Stimulated activated CD4-positive, alpha-beta T cell treated with anti-CD3 and anti-CD28 coated beads, Interleukin-1b, Interleukin-23, amount 100 ng/mL, for 1 hour (primary cell): ENCODE data around the gene ELK1.
"Not testable (repeated sequence)": the region's sequence is repeated elsewhere in the genome, so short reads cannot be mapped to it uniquely, and the experiment has no call there.

Source experiments
- DNase-seq, 2 donors: peaks; one replicate each; pipeline ENCODE4 v3.0.0-alpha.2; 2020; ENCODE audit warnings: low read depth in 2 of 2

ELK1 gene

GRCh38 chrX:47611926-47612325, 38.4 kb downstream of the ELK1 start:
- DNase-seq: no peak

GRCh38 chrX:47611489-47611888, 38.9 kb downstream of the ELK1 start:
- no peak for DNase-seq

- no peak for DNase-seq
Observed at GRCh38 chrX:47610511-47610910, 39.9 kb downstream of the ELK1 start.

- no peak for DNase-seq
Observed at GRCh38 chrX:47608130-47608810, 42.1 kb downstream of the ELK1 start.

GRCh38 chrX:47607091-47607490, 43.3 kb downstream of the ELK1 start:
- no peak for DNase-seq

- DNase-seq: no peak
Observed at GRCh38 chrX:47605024-47605423, 45.3 kb downstream of the ELK1 start.

- not testable (repeated sequence) for DNase-seq
Observed at GRCh38 chrX:47603125-47603524, 47.2 kb downstream of the ELK1 start.

GRCh38 chrX:47597222-47597621, 53.1 kb downstream of the ELK1 start:
- no peak for DNase-seq

- no peak for DNase-seq
Observed at GRCh38 chrX:47596256-47596655, 54.1 kb downstream of the ELK1 start.

GRCh38 chrX:47595716-47596251, 54.6 kb downstream of the ELK1 start:
- no peak for DNase-seq

GRCh38 chrX:47593522-47593921, 56.8 kb downstream of the ELK1 start:
- no peak for DNase-seq

- DNase-seq: no peak
Observed at GRCh38 chrX:47590984-47591383, 59.4 kb downstream of the ELK1 start.

GRCh38 chrX:47587906-47588735, 62.2 kb downstream of the ELK1 start:
- DNase-seq: no peak

GRCh38 chrX:47587091-47587891, 63.1 kb downstream of the ELK1 start:
- no peak for DNase-seq

GRCh38 chrX:47586043-47586787, 64.1 kb downstream of the ELK1 start:
- no peak for DNase-seq
